GM23338 (cell line): ENCODE data around the gene HLA-DOA. TPM values are rescaled to one million over a fixed set of nuclear protein-coding genes. Genes with fewer than 3 reads are reported as not detected.

ENCODE experiments used
- ATAC-seq: fragments of 200-7000 bp; cut with Tn5 transposase; 3 replicates; pipeline ENCODE4 v1.9.1; 2020
- DNase-seq: peaks from one replicate; pipeline ENCODE4 v3.0.0-alpha.2; 2015; ENCODE audit warnings: low spot score
- H2AFZ ChIP-seq: fragments of 200-600 bp; sonication (generic); 2 replicates; pipeline ENCODE4 v1.8.0; 2016; ENCODE audit warnings: antibody characterized with exemption, mild to moderate bottlenecking, moderate library complexity
- H3F3A ChIP-seq: fragments of 200-600 bp; sonication (generic); replicated peaks from 2 replicates; pipeline ENCODE4 v1.8.0; 2017; ENCODE audit warnings: antibody characterized with exemption, mixed run types, low read depth
- H3K27ac ChIP-seq: fragments of 200-600 bp; sonication (generic); 2 replicates; pipeline ENCODE4 v1.6.1; 2016; ENCODE audit warnings: low read depth
- H3K27me3 ChIP-seq: fragments of 200-600 bp; sonication (generic); 2 replicates; pipeline ENCODE4 v1.8.0; 2016; ENCODE audit warnings: mild to moderate bottlenecking, mixed run types, moderate library complexity; ENCODE audit not compliant: insufficient read depth
- H3K36me3 ChIP-seq: fragments of 200-600 bp; sonication (generic); 2 replicates; pipeline ENCODE4 v1.8.0; 2016; ENCODE audit warnings: mild to moderate bottlenecking; ENCODE audit not compliant: insufficient read depth
- H3K4me1 ChIP-seq: fragments of 200-600 bp; sonication (generic); 2 replicates; pipeline ENCODE4 v1.8.0; 2016; ENCODE audit warnings: mild to moderate bottlenecking, moderate library complexity; ENCODE audit not compliant: insufficient read depth
- H3K4me2 ChIP-seq: fragments of 200-600 bp; sonication (generic); 2 replicates; pipeline ENCODE4 v1.7.1; 2017; ENCODE audit warnings: mixed run types
- H3K4me3 ChIP-seq: fragments of 200-600 bp; sonication (generic); 2 replicates; pipeline ENCODE4 v1.6.1; 2016; ENCODE audit warnings: mixed run types
- H3K79me2 ChIP-seq: fragments of 200-600 bp; sonication (generic); replicated peaks from 2 replicates; pipeline ENCODE4 v1.8.0; 2017; ENCODE audit warnings: mild to moderate bottlenecking; ENCODE audit not compliant: insufficient read depth
- H3K9me2 ChIP-seq: fragments of 200-600 bp; sonication (generic); 2 replicates; pipeline ENCODE4 v1.8.0; 2017; ENCODE audit not compliant: insufficient read depth
- H4K20me1 ChIP-seq: fragments of 200-600 bp; sonication (generic); replicated peaks from 2 replicates; pipeline ENCODE4 v1.8.0; 2017; ENCODE audit warnings: mild to moderate bottlenecking; ENCODE audit not compliant: insufficient read depth
- H3K27ac Mint-ChIP-seq: 2 replicates; pipeline ENCODE4 v1.8.0; 2020; ENCODE audit warnings: inconsistent platforms, mild to moderate bottlenecking, moderate library complexity, mixed read lengths
- H3K27me3 Mint-ChIP-seq: 3 replicates; pipeline ENCODE4 v1.8.0; 2022; ENCODE audit warnings: low read depth, mild to moderate bottlenecking, moderate library complexity, mixed read lengths, inconsistent platforms; ENCODE audit not compliant: insufficient read depth, poor library complexity
- H3K36me3 Mint-ChIP-seq: 3 replicates; pipeline ENCODE4 v1.8.0; 2021; ENCODE audit warnings: low read depth, mild to moderate bottlenecking, inconsistent platforms, moderate library complexity, mixed read lengths
- H3K4me1 Mint-ChIP-seq: 3 replicates; pipeline ENCODE4 v1.8.0; 2020; ENCODE audit warnings: mild to moderate bottlenecking, inconsistent platforms, mixed read lengths
- H3K4me3 Mint-ChIP-seq: 3 replicates; pipeline ENCODE4 v1.8.0; 2021; ENCODE audit warnings: moderate library complexity, mild to moderate bottlenecking, inconsistent platforms, mixed read lengths
- H3K9me3 Mint-ChIP-seq: 3 replicates; pipeline ENCODE4 v1.8.0; 2020; ENCODE audit warnings: moderate library complexity, mild to moderate bottlenecking, inconsistent platforms, mixed read lengths
- EZH2 ChIP-seq: fragments of 200-600 bp; sonication (generic); IDR thresholded peaks from one replicate; pipeline ENCODE4 v1.8.0; 2017; ENCODE audit warnings: antibody characterized with exemption, mild to moderate bottlenecking, low read depth; ENCODE audit not compliant: unreplicated experiment
- EZH2phosphoT487 ChIP-seq: fragments of 200-600 bp; sonication (generic); IDR thresholded peaks from one replicate; pipeline ENCODE4 v1.8.1; 2018; ENCODE audit warnings: antibody characterized with exemption; ENCODE audit not compliant: unreplicated experiment
- NANOG ChIP-seq: IDR thresholded peaks from 2 replicates; pipeline ENCODE4 v1.6.1; 2016; ENCODE audit warnings: antibody characterized with exemption, borderline replicate concordance
- POLR2AphosphoS5 ChIP-seq: IDR thresholded peaks from 2 replicates; pipeline ENCODE4 v1.6.1; 2016; ENCODE audit warnings: antibody characterized with exemption, low read depth
- ZNF331 ChIP-seq: fragments of 250-450 bp; sonication (Bioruptor Pico); IDR thresholded peaks from 2 replicates; pipeline ENCODE4 v1.5.0; 2020; ENCODE audit warnings: low read depth, mild to moderate bottlenecking, moderate library complexity
- ZNF462 ChIP-seq: fragments of 250-450 bp; sonication (Bioruptor Pico); IDR thresholded peaks from 2 replicates; pipeline ENCODE4 v1.5.0; 2020; ENCODE audit warnings: mild to moderate bottlenecking, moderate library complexity
- polyA plus RNA-seq: library from polyadenylated mRNA; unstranded; fragments of >200 nt; fragmentation: Nextera tagmentation; extraction: Ambion mirVana; gene quantifications from 2 replicates; pipeline ENCODE4 v1.2.1, GENCODE V29; 2016
- total RNA-seq: library from RNA; depleted of rRNA; stranded (reverse); fragments of >200 nt; shearing (Covaris generic); gene quantifications from 2 replicates; pipeline ENCODE4 v1.2.3, GENCODE V29; 2014

Gene HLA-DOA
- total and polyA plus RNA-seq, 2 experiments from 2014 or later = 4.8 to 30.5 TPM

DNA sequence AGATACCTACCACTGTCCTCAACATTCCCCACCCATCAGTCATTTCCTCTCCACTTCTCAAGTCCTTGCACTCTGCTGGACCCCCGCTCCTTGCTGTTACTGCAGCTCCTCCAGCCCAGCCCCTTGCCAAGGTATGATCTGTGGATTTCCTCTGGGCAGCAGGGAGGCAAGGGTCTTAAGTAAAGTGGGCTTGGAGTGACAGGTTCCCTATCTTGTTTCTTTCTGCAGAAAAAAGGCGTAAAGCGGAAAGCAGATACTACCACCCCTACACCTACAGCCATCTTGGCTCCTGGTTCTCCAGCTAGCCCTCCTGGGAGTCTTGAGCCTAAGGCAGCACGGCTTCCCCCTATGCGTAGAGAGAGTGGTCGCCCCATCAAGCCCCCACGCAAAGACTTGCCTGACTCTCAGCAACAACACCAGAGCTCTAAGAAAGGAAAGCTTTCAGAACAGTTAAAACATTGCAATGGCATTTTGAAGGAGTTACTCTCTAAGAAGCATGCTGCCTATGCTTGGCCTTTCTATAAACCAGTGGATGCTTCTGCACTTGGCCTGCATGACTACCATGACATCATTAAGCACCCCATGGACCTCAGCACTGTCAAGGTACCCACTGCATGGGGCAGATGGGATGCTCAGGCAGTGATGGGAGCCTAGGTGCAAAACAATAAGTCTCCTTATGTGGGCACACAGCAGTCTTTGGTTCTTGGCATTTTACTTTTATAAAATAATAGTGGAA, 32.9 kb downstream of the HLA-DOA start (continued):
- TF ChIP-seq EZH2 (no peak), ZNF462 (CRISPR knock-in tag) (no peak), POLR2AphosphoS5 (no peak)

DNA sequence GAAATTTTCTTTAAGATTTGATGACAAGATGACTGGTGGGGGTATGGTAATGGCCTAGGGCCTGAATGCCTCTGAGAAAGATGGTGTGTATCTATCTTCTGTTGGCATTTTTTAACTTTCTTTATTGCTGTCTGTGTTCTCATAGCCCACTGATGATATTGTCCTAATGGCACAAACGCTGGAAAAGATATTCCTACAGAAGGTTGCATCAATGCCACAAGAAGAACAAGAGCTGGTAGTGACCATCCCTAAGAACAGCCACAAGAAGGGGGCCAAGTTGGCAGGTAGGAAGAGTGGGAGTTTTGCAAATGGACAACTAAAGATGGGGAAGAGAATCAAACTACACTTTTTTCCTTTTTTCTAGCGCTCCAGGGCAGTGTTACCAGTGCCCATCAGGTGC, 33.5 kb downstream of the HLA-DOA start:
- H3K4me1 Mint-ChIP-seq = peaks cover 45% of the 10 kb centered on the region
- Histone ChIP-seq H3K4me2 (peak overlapping the region; percentile 96; the same call in 1 of the 2 replicates), H3K4me3 (peak overlapping the region; percentile 99)

More for the DNA sequence above, 33.5 kb downstream of the HLA-DOA start:
- peaks cover 80% of the 10 kb centered on the region for H3F3A ChIP-seq
- Mint-ChIP-seq H3K36me3 (peaks cover 98% of the 10 kb centered on the region), H3K27me3 (peaks cover 65% of the 10 kb centered on the region), H3K4me3 (peak overlapping the region; percentile 98), H3K27ac (no peak overlapping the region), H3K9me3 (peaks cover 12% of the 10 kb centered on the region)
- DNase-seq (no peak), ATAC-seq (no peak)
- H3K27me3 ChIP-seq = no peaks in the 10 kb centered on the region
- peaks cover 85% of the 10 kb centered on the region for H4K20me1 ChIP-seq
- H2AFZ ChIP-seq = no peak overlapping the region
- peaks cover 77% of the 10 kb centered on the region for H3K79me2 ChIP-seq
- H3K36me3 ChIP-seq = peaks cover 78% of the 10 kb centered on the region
- H3K4me1 ChIP-seq = peaks cover 31% of the 10 kb centered on the region; the same call in 1 of the 2 replicates
- 0 out of 2 replicates have a peak overlapping the region, but pooled peaks have one; percentile 20 for H3K27ac ChIP-seq
- TF ChIP-seq ZNF331 (no peak), NANOG (no peak), EZH2phosphoT487 (no peak), ZNF462 (CRISPR knock-in tag) (no peak)
- no peaks in the 10 kb centered on the region for H3K9me2 ChIP-seq
